Measurements from ENCODE around the gene MTURN.

Gene MTURN

DNA sequence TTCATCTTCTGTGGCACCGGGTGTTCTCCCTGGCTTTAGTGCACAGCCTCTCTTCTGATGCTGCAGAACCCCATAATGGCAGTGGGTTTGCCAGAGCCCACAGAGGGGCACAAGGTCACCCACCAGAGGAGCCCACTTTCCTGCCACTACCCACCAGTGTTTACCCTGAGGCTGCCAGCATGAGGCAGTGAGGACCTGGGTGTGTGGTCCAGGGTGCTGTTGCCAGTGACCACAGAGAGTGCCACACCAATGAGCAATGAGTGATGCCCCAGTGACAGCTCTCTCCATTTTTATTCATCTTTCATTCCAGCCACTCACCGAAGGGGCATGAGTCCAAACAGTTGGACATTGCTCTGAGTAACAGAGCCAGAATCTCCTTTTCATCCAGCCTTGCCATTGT is 34.8 kb downstream of the MTURN start:
- peaks cover 0 to 53% (median 0%) of the 10 kb centered on the region in 3 experiments for H3K27me3 ChIP-seq (ENCODE audit: control insufficient read depth in 3 of 3, insufficient read depth in 3 of 3, low read depth in 1 of 3, low read length in 3 of 3)
- WGBS, 2 donors (ENCODE audit: extremely low coverage in 2 of 2, insufficient read length in 2 of 2, insufficient replicate concordance in 1 of 2) = no CpG with 5 or more reads among the region's 2 CpGs
- peaks cover 10 to 27% of the 10 kb centered on the region in 2 donors for H3K4me1 ChIP-seq (ENCODE audit: control insufficient read depth in 2 of 2, insufficient read depth in 1 of 2, low read depth in 1 of 2, low read length in 2 of 2)
- H4K8ac ChIP-seq (ENCODE audit: low read depth, low read length) = no peak overlapping the region
- no peak overlapping the region for H4K91ac ChIP-seq (ENCODE audit: low read depth, low read length, poor library complexity)
- no peak overlapping the region for H3K4ac ChIP-seq (ENCODE audit: low read length)
- no peak overlapping the region for H2AFZ ChIP-seq (ENCODE audit: low read length)
- no peak overlapping the region for H3K4me3 ChIP-seq (ENCODE audit: low read length in 2 of 2)
- H3K18ac ChIP-seq (ENCODE audit: low read length) = no peak overlapping the region
- H3K4me2 ChIP-seq (ENCODE audit: insufficient read depth, low read length, poor library complexity, severe bottlenecking) = no peak overlapping the region
- H3K23ac ChIP-seq (ENCODE audit: low read depth, low read length, poor library complexity) = no peak overlapping the region
- no peaks in the 10 kb centered on the region for H3K36me3 ChIP-seq (replicated peaks in 1 of 2; ENCODE audit: control insufficient read depth in 2 of 2, insufficient read depth in 2 of 2, low read length in 2 of 2)
- H3K27ac ChIP-seq (replicated peaks; ENCODE audit: low read length) = no peak overlapping the region
- H3K14ac ChIP-seq (ENCODE audit: low read length) = no peak overlapping the region
- no peak overlapping the region for H3K9ac ChIP-seq (ENCODE audit: low read depth, low read length, poor library complexity)
- H2AK5ac ChIP-seq (ENCODE audit: low read depth, low read length) = no peak overlapping the region
- no peaks in the 10 kb centered on the region for H3K9me3 ChIP-seq (replicated peaks in 1 of 2; ENCODE audit: control insufficient read depth in 2 of 2, insufficient read depth in 1 of 2, low read depth in 1 of 2, low read length in 2 of 2)
- H3K79me1 ChIP-seq (ENCODE audit: low read depth, low read length) = no peaks in the 10 kb centered on the region
- H2BK120ac ChIP-seq (ENCODE audit: low read depth, low read length) = no peak overlapping the region
- H2BK15ac ChIP-seq (ENCODE audit: low read length) = no peak overlapping the region
- H2BK12ac ChIP-seq (ENCODE audit: low read length) = no peak overlapping the region
- no peak overlapping the region for H2BK5ac ChIP-seq (ENCODE audit: low read length)
- DNase-seq (ENCODE audit: low spot score) = no peak

DNA sequence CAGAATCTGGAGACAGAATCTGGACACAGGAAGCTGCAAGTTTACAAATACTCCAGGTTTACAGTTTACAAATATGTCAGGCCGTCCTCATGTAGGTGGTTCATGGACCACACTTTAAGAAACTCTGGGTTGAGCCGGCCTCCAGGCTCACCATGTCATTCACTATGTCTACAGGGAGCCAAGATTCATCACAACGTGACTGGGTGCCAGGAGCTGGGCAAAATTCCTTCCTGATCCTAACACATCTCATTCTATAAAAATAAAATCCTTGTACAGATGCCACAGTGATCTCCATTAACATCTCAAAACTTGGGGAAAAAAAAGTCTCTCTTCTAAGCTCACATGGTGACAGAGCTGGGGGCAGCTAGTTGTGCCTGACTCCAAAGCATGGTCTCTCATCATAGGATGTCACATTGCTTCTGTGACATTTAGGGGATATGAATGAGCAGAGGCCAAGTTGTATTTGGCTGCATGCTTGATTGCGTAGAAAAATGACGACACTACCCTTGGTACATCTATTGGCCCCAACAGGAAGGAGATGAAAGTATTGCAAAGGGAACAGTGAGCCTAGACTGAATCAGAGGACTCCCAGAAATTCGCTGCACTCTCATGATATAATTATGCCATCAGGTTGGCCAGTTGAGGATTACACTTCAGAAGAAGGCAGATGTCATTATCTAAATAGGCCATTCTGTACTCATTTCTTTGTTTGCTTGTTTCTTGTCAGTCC is 35.9 kb downstream of the MTURN start:
- no peaks in the 10 kb centered on the region for H3K79me1 ChIP-seq (ENCODE audit: low read depth, low read length)
- peaks cover 10 to 35% of the 10 kb centered on the region in 2 donors for H3K4me1 ChIP-seq (ENCODE audit: control insufficient read depth in 2 of 2, insufficient read depth in 1 of 2, low read depth in 1 of 2, low read length in 2 of 2)
- H4K8ac ChIP-seq (ENCODE audit: low read depth, low read length) = no peak overlapping the region
- no peaks in the 10 kb centered on the region for H3K9me3 ChIP-seq (replicated peaks in 1 of 2; ENCODE audit: control insufficient read depth in 2 of 2, insufficient read depth in 1 of 2, low read depth in 1 of 2, low read length in 2 of 2)
- H2BK12ac ChIP-seq (ENCODE audit: low read length) = no peak overlapping the region
- no peak overlapping the region for H2BK5ac ChIP-seq (ENCODE audit: low read length)
- H3K23ac ChIP-seq (ENCODE audit: low read depth, low read length, poor library complexity) = no peak overlapping the region
- WGBS, 2 donors (ENCODE audit: extremely low coverage in 2 of 2, insufficient read length in 2 of 2, insufficient replicate concordance in 1 of 2) = no CpG with 5 or more reads among the region's 6 CpGs
- no peaks in the 10 kb centered on the region for H3K36me3 ChIP-seq (replicated peaks in 1 of 2; ENCODE audit: control insufficient read depth in 2 of 2, insufficient read depth in 2 of 2, low read length in 2 of 2)
- no peak overlapping the region for H2BK120ac ChIP-seq (ENCODE audit: low read depth, low read length)
- no peak overlapping the region for H3K9ac ChIP-seq (ENCODE audit: low read depth, low read length, poor library complexity)
- no peak overlapping the region for H2AK5ac ChIP-seq (ENCODE audit: low read depth, low read length)
- H2BK15ac ChIP-seq (ENCODE audit: low read length) = no peak overlapping the region
- no peak overlapping the region for H2AFZ ChIP-seq (ENCODE audit: low read length)
- H3K4me2 ChIP-seq (ENCODE audit: insufficient read depth, low read length, poor library complexity, severe bottlenecking) = no peak overlapping the region
- H3K4me3 ChIP-seq (ENCODE audit: low read length in 2 of 2) = no peak overlapping the region
- H3K27ac ChIP-seq (replicated peaks; ENCODE audit: low read length) = no peak overlapping the region
- no peak overlapping the region for H4K91ac ChIP-seq (ENCODE audit: low read depth, low read length, poor library complexity)
- no peak overlapping the region for H3K4ac ChIP-seq (ENCODE audit: low read length)
- no peak overlapping the region for H3K14ac ChIP-seq (ENCODE audit: low read length)
- H3K27me3 ChIP-seq (ENCODE audit: control insufficient read depth in 3 of 3, insufficient read depth in 3 of 3, low read depth in 1 of 3, low read length in 3 of 3) = peaks cover 0 to 53% (median 0%) of the 10 kb centered on the region in 3 experiments
- DNase-seq (ENCODE audit: low spot score) = no peak
- no peak overlapping the region for H3K18ac ChIP-seq (ENCODE audit: low read length)

DNA sequence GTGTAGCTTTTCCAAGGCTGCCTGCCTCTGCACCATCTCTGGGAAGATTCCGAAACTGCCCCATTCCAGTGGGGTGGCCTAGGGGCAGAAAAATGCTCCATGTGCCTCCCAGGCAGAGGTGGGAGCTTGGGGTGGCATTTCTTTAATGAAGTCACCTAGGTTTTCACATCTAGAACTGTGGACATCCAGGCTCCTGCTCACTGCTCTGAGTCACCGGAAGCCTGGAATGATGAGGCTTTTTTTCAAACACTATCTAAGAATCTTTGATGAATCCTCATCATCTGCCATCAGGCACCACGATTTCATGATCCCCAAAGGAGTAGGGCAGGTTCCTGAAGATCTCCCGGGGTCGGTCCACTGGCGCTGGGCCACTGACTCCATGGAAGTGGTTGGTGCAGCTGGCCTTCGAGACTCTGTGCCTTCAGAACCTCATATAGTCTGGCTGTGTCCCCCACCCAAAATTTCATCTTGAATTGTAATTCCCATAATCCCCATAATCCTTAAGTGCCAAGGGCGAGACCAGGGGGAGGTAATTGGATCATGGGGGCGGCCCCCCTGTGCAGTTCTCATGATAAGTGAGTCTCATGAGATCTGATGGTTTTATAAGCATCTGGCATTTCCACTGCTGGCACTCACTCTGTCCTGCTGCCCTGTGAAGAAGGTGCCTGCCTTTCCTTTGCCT is 37.1 kb downstream of the MTURN start:
- H3K27ac ChIP-seq (replicated peaks; ENCODE audit: low read length) = no peak overlapping the region
- no peak for DNase-seq (ENCODE audit: low spot score)

DNA sequence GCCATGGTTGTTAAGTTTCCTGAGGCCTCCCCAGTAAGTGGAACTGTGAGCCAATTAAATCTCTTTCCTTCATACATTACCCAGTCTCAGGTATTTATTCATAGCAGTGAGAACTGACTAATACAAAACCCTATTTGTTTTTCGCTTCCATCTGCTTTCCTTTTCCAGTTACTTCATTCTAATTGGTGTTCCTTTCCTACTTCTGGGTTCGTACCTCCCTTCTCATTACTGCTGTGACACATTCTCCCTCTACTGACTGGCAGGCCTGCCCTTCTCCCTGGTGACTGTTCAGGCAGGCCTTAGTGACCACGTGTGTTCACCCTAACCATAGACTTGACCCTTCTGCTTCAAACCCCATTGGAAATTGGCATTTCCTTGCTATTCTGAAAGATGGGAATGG is 37.7 kb downstream of the MTURN start:
- Histone ChIP-seq H3K23ac (ENCODE audit: low read depth, low read length, poor library complexity) (no peak overlapping the region), H2BK12ac (ENCODE audit: low read length) (no peak overlapping the region), H2AFZ (ENCODE audit: low read length) (no peak overlapping the region), H2BK15ac (ENCODE audit: low read length) (no peak overlapping the region), H2BK120ac (ENCODE audit: low read depth, low read length) (no peak overlapping the region), H3K79me1 (ENCODE audit: low read depth, low read length) (no peaks in the 10 kb centered on the region), H3K14ac (ENCODE audit: low read length) (no peak overlapping the region), H4K8ac (ENCODE audit: low read depth, low read length) (no peak overlapping the region), H3K9ac (ENCODE audit: low read depth, low read length, poor library complexity) (no peak overlapping the region), H2AK5ac (ENCODE audit: low read depth, low read length) (no peak overlapping the region), H3K9me3 (replicated peaks in 1 of 2; ENCODE audit: control insufficient read depth in 2 of 2, insufficient read depth in 1 of 2, low read depth in 1 of 2, low read length in 2 of 2) (no peaks in the 10 kb centered on the region), H3K4me2 (ENCODE audit: insufficient read depth, low read length, poor library complexity, severe bottlenecking) (no peak overlapping the region), H4K91ac (ENCODE audit: low read depth, low read length, poor library complexity) (no peak overlapping the region), H3K4me1 (ENCODE audit: control insufficient read depth in 2 of 2, insufficient read depth in 1 of 2, low read depth in 1 of 2, low read length in 2 of 2) (peaks cover 10 to 25% of the 10 kb centered on the region in 2 donors), H3K27ac (replicated peaks; ENCODE audit: low read length) (no peak overlapping the region), H3K4me3 (ENCODE audit: low read length in 2 of 2) (no peak overlapping the region), H3K36me3 (replicated peaks in 1 of 2; ENCODE audit: control insufficient read depth in 2 of 2, insufficient read depth in 2 of 2, low read length in 2 of 2) (no peaks in the 10 kb centered on the region), H3K4ac (ENCODE audit: low read length) (no peak overlapping the region), H3K18ac (ENCODE audit: low read length) (no peak overlapping the region), H2BK5ac (ENCODE audit: low read length) (no peak overlapping the region), H3K27me3 (ENCODE audit: control insufficient read depth in 3 of 3, insufficient read depth in 3 of 3, low read depth in 1 of 3, low read length in 3 of 3) (peaks cover 0 to 46% (median 0%) of the 10 kb centered on the region in 3 experiments)
- no CpG with 5 or more reads among the region's 3 CpGs for WGBS, 2 donors (ENCODE audit: extremely low coverage in 2 of 2, insufficient read length in 2 of 2, insufficient replicate concordance in 1 of 2)
- no peak for DNase-seq (ENCODE audit: low spot score)

More for the DNA sequence above, 37.1 kb downstream of the MTURN start:
- H2AK5ac ChIP-seq (ENCODE audit: low read depth, low read length) = no peak overlapping the region
- no peak overlapping the region for H3K9ac ChIP-seq (ENCODE audit: low read depth, low read length, poor library complexity)
- H3K4me1 ChIP-seq (ENCODE audit: control insufficient read depth in 2 of 2, insufficient read depth in 1 of 2, low read depth in 1 of 2, low read length in 2 of 2) = peaks cover 10 to 25% of the 10 kb centered on the region in 2 donors
- no peak overlapping the region for H3K4me3 ChIP-seq (ENCODE audit: low read length in 2 of 2)
- H2AFZ ChIP-seq (ENCODE audit: low read length) = no peak overlapping the region
- H2BK15ac ChIP-seq (ENCODE audit: low read length) = no peak overlapping the region
- peak overlapping the region; percentile 4 for H2BK5ac ChIP-seq (ENCODE audit: low read length)
- no CpG with 5 or more reads among the region's 9 CpGs for WGBS, 2 donors (ENCODE audit: extremely low coverage in 2 of 2, insufficient read length in 2 of 2, insufficient replicate concordance in 1 of 2)
- H3K9me3 ChIP-seq (replicated peaks in 1 of 2; ENCODE audit: control insufficient read depth in 2 of 2, insufficient read depth in 1 of 2, low read depth in 1 of 2, low read length in 2 of 2) = no peaks in the 10 kb centered on the region
- no peak overlapping the region for H3K23ac ChIP-seq (ENCODE audit: low read depth, low read length, poor library complexity)
- H3K27me3 ChIP-seq (ENCODE audit: control insufficient read depth in 3 of 3, insufficient read depth in 3 of 3, low read depth in 1 of 3, low read length in 3 of 3) = peaks cover 0 to 51% (median 0%) of the 10 kb centered on the region in 3 experiments
- no peak overlapping the region for H2BK12ac ChIP-seq (ENCODE audit: low read length)
- H3K4me2 ChIP-seq (ENCODE audit: insufficient read depth, low read length, poor library complexity, severe bottlenecking) = no peak overlapping the region
- H4K91ac ChIP-seq (ENCODE audit: low read depth, low read length, poor library complexity) = no peak overlapping the region
- no peak overlapping the region for H3K18ac ChIP-seq (ENCODE audit: low read length)
- H4K8ac ChIP-seq (ENCODE audit: low read depth, low read length) = no peak overlapping the region
- no peaks in the 10 kb centered on the region for H3K36me3 ChIP-seq (replicated peaks in 1 of 2; ENCODE audit: control insufficient read depth in 2 of 2, insufficient read depth in 2 of 2, low read length in 2 of 2)
- H2BK120ac ChIP-seq (ENCODE audit: low read depth, low read length) = no peak overlapping the region
- no peaks in the 10 kb centered on the region for H3K79me1 ChIP-seq (ENCODE audit: low read depth, low read length)
- no peak overlapping the region for H3K14ac ChIP-seq (ENCODE audit: low read length)
- H3K4ac ChIP-seq (ENCODE audit: low read length) = no peak overlapping the region

All from neuronal stem cell (in vitro differentiated cells).